Left lung (tissue), 10 donors: ENCODE data around the gene TASOR2. TPM values are rescaled to one million over a fixed set of nuclear protein-coding genes. Genes with fewer than 3 reads are reported as not detected.

Source experiments
- ATAC-seq: fragments of 200-7000 bp; cut with Tn5 transposase; one replicate; pipeline ENCODE4 v1.9.1; 2020; ENCODE audit warnings: moderate library complexity
- DNase-seq, 4 donors: peaks; one replicate each; pipeline ENCODE4 v3.0.0-alpha.2; 2013 to 2020
- H3K27ac ChIP-seq, 2 donors: fragments of 200-600 bp; sonication (generic) in 1 of 2; one replicate each; pipeline versions ENCODE4 v1.5.0 to v1.8.0; 2020 to 2021
- H3K27me3 ChIP-seq, 2 donors: fragments of 200-600 bp; sonication (generic) in 1 of 2; one replicate each; pipeline versions ENCODE4 v1.5.0 to v1.8.0; 2020 to 2021
- H3K36me3 ChIP-seq, 2 donors: fragments of 200-600 bp; sonication (generic) in 1 of 2; one replicate each; pipeline versions ENCODE4 v1.5.0 to v1.8.0; 2020 to 2021
- H3K4me1 ChIP-seq, 2 donors: fragments of 200-600 bp; one replicate each; pipeline ENCODE4 v1.8.0; 2021
- H3K4me3 ChIP-seq, 2 donors: fragments of 200-600 bp; sonication (generic) in 1 of 2; one replicate each; pipeline versions ENCODE4 v1.5.0 to v1.8.0; 2020 to 2021; ENCODE audit warnings: mild to moderate bottlenecking in 1 of 2
- H3K9me3 ChIP-seq, 2 donors: fragments of 200-600 bp; sonication (generic) in 1 of 2; one replicate each; pipeline versions ENCODE4 v1.5.0 to v1.8.0; 2020 to 2021
- intact Hi-C, 2 donors: fragments of 100-400 bp; cut with DNase I; formaldehyde crosslinking; loops; one replicate each; pipeline versions ENCODE4 v1.11.2 to v1.14.2; 2022
- polyA plus RNA-seq, 6 donors: library from polyadenylated mRNA; unstranded; fragments of 120-200 nt; gene quantifications; one replicate each; pipeline ENCODE4 v1.2.1, GENCODE V29; 2013; ENCODE audit not compliant: insufficient read length in 6 of 6
- total RNA-seq, 2 donors: library from RNA; stranded (reverse); fragmentation: NEBNext Ultra II Directional; extraction: Animal tissue kit (Norgen Biotek cat#: 25700); gene quantifications; one replicate each; pipeline ENCODE4 v1.2.1, GENCODE V29; 2021
- TF ChIP-seq, protein P1 (sequence below), 2 donors: fragments of 200-600 bp; sonication (generic) in 1 of 2; IDR thresholded peaks; one replicate each; pipeline versions ENCODE4 v1.5.0 to v1.8.0; 2021; ENCODE audit warnings: antibody characterized with exemption in 2 of 2
- donor health status: DM: no; HTN: yes; CAD: no.
- donor health status: DM: no; HTN: no; CAD: no.

The TASOR2 gene
- total and polyA plus RNA-seq, 8 donors = 35.5 to 66.5 (median 39.6) TPM

DNA sequence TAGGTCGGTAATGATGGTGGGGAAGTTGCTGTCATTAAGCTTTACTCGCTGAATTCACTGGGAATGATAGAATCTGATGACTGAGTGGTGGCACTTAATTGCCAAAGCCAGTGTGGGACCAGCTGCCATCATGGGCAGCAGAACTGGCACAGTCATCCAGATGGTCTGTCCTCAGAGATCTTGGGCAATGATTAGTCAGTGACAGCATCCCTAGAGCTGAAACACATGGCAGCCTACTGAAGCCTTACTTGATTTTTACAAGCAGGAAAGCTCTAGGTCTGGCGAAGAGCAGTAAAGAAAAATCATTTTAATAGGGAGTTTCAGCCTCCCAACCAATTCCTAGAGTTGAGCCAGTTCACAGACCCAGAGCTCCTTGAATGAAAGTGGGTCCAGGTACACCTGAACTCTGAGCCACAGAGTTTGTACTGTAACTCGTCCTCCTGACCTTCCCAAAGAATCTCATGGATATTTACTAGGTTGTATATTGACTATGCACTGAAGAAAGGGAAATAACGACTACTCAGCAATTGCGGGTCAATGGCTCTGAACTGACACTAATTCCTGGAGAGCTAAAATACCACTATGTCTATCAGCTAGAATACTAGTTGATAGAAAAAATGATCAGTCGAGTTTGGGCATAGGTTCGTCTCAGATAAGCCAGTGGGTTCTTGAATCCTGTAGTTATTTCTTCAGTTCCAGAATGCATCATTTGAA, 13.8 kb upstream of the TASOR2 start:
- ATAC-seq (no peak), DNase-seq (no peak)
- no peak overlapping the region for H3K27ac ChIP-seq
- peaks cover 6 to 8% of the 10 kb centered on the region in 2 donors for H3K4me1 ChIP-seq
- TF ChIP-seq, protein P1, sequence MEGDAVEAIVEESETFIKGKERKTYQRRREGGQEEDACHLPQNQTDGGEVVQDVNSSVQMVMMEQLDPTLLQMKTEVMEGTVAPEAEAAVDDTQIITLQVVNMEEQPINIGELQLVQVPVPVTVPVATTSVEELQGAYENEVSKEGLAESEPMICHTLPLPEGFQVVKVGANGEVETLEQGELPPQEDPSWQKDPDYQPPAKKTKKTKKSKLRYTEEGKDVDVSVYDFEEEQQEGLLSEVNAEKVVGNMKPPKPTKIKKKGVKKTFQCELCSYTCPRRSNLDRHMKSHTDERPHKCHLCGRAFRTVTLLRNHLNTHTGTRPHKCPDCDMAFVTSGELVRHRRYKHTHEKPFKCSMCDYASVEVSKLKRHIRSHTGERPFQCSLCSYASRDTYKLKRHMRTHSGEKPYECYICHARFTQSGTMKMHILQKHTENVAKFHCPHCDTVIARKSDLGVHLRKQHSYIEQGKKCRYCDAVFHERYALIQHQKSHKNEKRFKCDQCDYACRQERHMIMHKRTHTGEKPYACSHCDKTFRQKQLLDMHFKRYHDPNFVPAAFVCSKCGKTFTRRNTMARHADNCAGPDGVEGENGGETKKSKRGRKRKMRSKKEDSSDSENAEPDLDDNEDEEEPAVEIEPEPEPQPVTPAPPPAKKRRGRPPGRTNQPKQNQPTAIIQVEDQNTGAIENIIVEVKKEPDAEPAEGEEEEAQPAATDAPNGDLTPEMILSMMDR (IDR thresholded peaks at IDR 0.05) = no peak
- peaks cover 0 to 22% of the 10 kb centered on the region in 2 donors for H3K9me3 ChIP-seq
- no peaks in the 10 kb centered on the region for H3K27me3 ChIP-seq
- no peaks in the 10 kb centered on the region for H3K36me3 ChIP-seq
- no peak overlapping the region for H3K4me3 ChIP-seq
- intact Hi-C loops = no loop called here

DNA sequence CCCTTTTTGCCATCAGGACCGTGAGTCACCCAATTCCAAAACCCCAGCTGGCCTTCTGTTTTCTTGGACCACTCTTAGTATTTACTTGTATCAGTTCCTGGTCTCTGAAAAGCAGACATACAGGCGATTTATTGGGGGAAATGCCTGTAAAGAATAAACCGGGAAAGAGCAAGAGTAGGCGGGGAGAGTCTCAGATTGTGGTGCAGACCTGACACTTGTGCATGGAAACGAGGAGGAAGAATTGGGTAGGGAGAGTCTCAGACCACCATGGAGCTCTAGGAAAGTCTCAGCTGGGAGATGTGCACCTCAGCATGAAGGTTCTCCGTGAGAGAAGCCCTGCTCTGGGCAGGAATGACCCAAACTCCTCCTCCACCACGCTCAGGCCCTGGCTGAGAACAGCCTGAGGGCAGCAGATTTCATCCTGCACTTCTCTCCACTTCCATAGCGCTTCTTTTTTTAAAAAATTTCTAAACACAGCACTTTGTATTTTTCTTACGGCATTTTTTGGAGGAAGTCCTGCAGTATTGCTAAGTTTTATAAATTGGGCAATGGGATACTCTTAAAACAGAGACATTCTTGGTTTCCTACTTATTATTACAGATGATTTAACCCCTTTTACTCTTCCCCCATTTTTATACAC, 6.1 kb upstream of the TASOR2 start:
- DNase-seq (no peak), ATAC-seq (no peak)
- no peaks in the 10 kb centered on the region for H3K36me3 ChIP-seq
- H3K27ac ChIP-seq = no peak overlapping the region
- intact Hi-C loops = no loop called here
- H3K27me3 ChIP-seq = no peaks in the 10 kb centered on the region
- H3K4me1 ChIP-seq = no peaks in the 10 kb centered on the region
- H3K4me3 ChIP-seq = no peak overlapping the region
- peaks cover 0 to 10% of the 10 kb centered on the region in 2 donors for H3K9me3 ChIP-seq
- TF ChIP-seq, protein P1 (IDR thresholded peaks at IDR 0.05) = no peak

DNA sequence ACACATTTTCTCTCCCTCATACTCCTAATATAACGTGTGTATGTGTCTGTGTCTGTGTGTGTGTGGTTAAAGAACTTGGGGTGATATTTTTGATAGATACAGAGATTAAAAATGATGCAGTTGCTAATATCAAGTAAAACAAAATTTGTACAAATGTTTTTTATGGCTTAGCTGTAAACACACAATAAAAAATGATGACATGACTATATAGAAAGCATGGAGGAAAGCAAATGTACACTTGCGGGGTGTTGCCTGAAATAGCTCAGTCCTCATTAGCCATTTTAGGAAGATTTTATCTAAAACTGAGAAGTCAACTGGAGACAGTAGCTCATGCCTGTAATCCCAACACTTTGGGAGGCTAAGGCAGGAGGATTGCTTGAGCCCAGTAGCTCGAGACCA, 5.6 kb upstream of the TASOR2 start:
- ATAC-seq (no peak), DNase-seq (no peak)
- TF ChIP-seq, protein P1 (IDR thresholded peaks at IDR 0.05) = no peak
- intact Hi-C loops = no loop called here
- Histone ChIP-seq H3K4me3 (no peak overlapping the region), H3K27ac (no peak overlapping the region), H3K27me3 (no peaks in the 10 kb centered on the region), H3K36me3 (no peaks in the 10 kb centered on the region), H3K4me1 (peaks cover 0 to 3% of the 10 kb centered on the region in 2 donors), H3K9me3 (peaks cover 0 to 7% of the 10 kb centered on the region in 2 donors)

DNA sequence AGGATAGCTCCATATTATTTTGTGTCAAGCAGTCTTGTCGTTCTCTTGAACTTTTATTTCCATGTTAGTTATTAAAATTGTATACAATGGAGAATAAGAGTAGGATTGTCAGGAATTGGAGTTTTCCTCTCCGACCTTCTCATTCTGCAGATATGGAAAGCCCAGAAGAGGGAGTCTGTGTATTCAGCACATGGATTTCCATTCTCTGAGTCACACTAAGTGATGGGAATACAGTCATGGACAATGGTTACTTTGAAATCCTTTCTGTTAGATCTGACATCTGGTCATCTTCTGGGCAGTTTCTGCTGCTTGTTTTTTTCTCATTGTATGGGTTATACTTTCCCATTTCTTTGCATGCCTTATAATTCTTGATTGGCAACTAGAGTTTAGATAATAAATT, 5.0 kb upstream of the TASOR2 start:
- TF ChIP-seq, protein P1 (IDR thresholded peaks at IDR 0.05) = no peak
- peaks cover 0 to 3% of the 10 kb centered on the region in 2 donors for H3K9me3 ChIP-seq
- no peaks in the 10 kb centered on the region for H3K36me3 ChIP-seq
- no peak for DNase-seq
- H3K4me1 ChIP-seq = peaks cover 0 to 4% of the 10 kb centered on the region in 2 donors
- H3K4me3 ChIP-seq = no peak overlapping the region
- intact Hi-C loops = no loop called here
- no peak for ATAC-seq
- H3K27me3 ChIP-seq = no peaks in the 10 kb centered on the region
- no peak overlapping the region for H3K27ac ChIP-seq

DNA sequence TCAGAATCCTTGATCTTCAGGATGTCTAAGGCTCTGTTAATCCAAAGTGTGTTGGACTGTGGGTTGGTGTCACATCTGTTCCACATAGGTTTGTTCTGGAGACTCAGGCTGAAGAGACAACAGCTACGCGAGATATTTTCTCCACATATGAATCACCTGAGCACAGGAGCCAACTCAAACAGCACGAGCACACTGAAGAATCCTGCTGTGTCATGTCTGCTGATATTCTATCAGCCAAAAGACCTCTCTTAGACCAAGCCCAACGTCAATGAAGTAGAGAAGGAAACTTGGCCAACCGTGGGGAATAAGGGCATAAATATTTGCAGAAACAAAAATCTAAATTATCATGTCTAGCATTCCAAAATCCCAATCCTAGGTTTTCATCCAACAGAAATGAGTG, 2.7 kb upstream of the TASOR2 start:
- no peaks in the 10 kb centered on the region for H3K27me3 ChIP-seq
- no peak for DNase-seq
- H3K4me1 ChIP-seq = peaks cover 7 to 19% of the 10 kb centered on the region in 2 donors
- no peak overlapping the region for H3K4me3 ChIP-seq
- no peaks in the 10 kb centered on the region for H3K9me3 ChIP-seq
- H3K27ac ChIP-seq = no peak overlapping the region
- intact Hi-C loops = no loop called here
- no peaks in the 10 kb centered on the region for H3K36me3 ChIP-seq
- TF ChIP-seq, protein P1 (IDR thresholded peaks at IDR 0.05) = no peak
- ATAC-seq = no peak
